Brain microvascular endothelial cell (primary cell): Measurements from ENCODE around the gene RPL5.

ENCODE experiments used
- DNase-seq: peaks from one replicate; pipeline ENCODE4 v3.0.0-alpha.2; 2020
- H3K27ac ChIP-seq: fragments of 250-450 bp; sonication (Bioruptor Pico); 2 replicates; pipeline ENCODE4 v1.5.1; 2020; ENCODE audit warnings: mild to moderate bottlenecking, moderate library complexity
- H3K27me3 ChIP-seq: fragments of 250-450 bp; sonication (Bioruptor Pico); replicated peaks from 2 replicates; pipeline ENCODE4 v1.5.1; 2020; ENCODE audit warnings: mild to moderate bottlenecking
- H3K36me3 ChIP-seq: fragments of 250-450 bp; sonication (Bioruptor Pico); replicated peaks from 2 replicates; pipeline ENCODE4 v1.5.1; 2020; ENCODE audit warnings: mild to moderate bottlenecking
- H3K4me3 ChIP-seq: 2 replicates; pipeline ENCODE4 v1.5.1; 2011; ENCODE audit warnings: low read depth, mild to moderate bottlenecking, control low read depth, low read length, moderate library complexity
- CTCF ChIP-seq: IDR thresholded peaks from 2 replicates; pipeline ENCODE4 v1.5.1; 2011; ENCODE audit warnings: low read depth, mild to moderate bottlenecking, moderate library complexity, low read length, control low read depth, inconsistent platforms; ENCODE audit errors: missing control alignments
- in situ Hi-C: cut with HindIII; loops from 2 replicates; pipeline ENCODE4 v1.10.0; 2017; ENCODE audit warnings: low sequenced_read_pairs, low pct_ligation_motif_present

The RPL5 gene

DNA sequence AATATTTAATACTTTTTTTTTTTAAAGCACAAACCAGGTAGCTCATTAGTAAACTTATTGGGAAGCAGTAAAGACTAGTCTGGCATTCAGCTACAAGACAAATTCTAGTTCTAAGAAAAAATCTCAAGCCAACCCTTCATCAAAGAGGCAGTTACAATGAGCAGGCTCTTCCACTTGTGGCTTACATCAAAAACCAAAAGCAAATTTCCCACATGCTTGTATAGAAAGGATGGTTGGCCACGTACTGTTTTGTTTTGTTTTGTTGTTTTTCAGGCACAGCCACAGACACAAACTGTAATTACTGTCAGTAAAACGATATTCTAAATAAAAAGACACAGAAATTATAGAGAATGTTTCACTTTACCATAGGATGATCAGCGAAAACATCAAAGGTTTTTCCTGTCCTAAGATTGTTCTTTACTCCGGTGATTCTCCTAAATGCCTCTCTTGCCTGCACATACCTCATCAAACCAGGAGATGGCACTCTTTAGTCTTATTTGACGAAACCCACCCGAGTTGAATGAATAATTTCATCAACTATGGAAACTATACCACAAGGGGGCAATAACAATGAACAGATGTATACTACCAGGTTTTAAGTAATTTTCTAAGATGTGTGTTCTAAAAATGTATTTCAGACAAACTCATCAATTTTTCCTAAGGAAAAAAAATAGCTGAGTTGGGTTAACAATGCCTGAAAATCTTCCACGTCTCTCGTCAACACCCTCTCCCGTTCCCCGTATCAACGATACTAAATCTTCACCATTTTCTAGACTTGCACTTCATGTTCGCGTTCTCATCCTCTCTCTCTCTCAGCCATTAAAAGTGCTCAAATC is 26.9 kb downstream of the RPL5 start:
- peak; percentile 82 for TF ChIP-seq CTCF
- Histone ChIP-seq H3K4me3 (no peak overlapping the region), H3K27me3 (no peaks in the 10 kb centered on the region), H3K27ac (no peak overlapping the region), H3K36me3 (no peaks in the 10 kb centered on the region)
- in situ Hi-C loops = no loop called here
- DNase-seq = peak; percentile 79

DNA sequence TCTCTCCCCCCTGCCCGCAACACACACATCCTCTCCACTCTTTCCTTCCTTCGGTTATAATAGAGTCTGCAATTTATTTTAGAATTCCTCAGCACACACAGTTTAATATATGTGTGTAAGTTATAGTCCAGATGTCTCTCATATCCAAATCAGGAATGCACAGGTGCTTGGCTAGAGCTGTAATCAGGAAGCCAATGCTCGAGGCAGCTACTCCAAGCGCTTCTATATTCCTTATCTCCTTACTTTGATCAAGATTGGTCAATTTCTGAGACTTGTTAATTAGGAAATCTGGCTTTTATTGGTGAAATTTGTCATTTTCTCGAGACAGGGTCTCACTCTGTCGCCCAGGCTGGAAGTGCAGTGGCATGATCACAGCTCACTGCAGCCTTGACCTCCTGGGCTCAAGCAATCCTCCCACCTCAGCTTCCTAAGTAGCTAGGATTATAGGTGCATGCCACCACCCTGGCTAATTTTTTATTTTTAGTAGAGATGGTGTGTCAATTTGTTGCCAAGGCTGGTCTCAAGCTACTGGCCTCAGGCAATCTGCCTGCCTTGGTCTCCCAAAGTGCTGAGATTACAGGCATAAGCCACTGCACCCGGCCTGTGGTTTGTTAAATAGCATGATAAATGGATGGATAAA is 27.7 kb downstream of the RPL5 start:
- H3K36me3 ChIP-seq = no peaks in the 10 kb centered on the region
- in situ Hi-C loops = no loop called here
- TF ChIP-seq CTCF = no peak
- no peak overlapping the region for H3K27ac ChIP-seq
- H3K4me3 ChIP-seq = no peak overlapping the region
- no peaks in the 10 kb centered on the region for H3K27me3 ChIP-seq
- no peak for DNase-seq

- Histone ChIP-seq H3K36me3 (no peaks in the 10 kb centered on the region), H3K27me3 (no peaks in the 10 kb centered on the region), H3K4me3 (no peak overlapping the region), H3K27ac (no peak overlapping the region)
- no peak for DNase-seq
- in situ Hi-C loops = no loop called here
- TF ChIP-seq CTCF = no peak
Measured at GRCh38 chr1:92862605-92863004, 30.8 kb downstream of the RPL5 start.

DNA sequence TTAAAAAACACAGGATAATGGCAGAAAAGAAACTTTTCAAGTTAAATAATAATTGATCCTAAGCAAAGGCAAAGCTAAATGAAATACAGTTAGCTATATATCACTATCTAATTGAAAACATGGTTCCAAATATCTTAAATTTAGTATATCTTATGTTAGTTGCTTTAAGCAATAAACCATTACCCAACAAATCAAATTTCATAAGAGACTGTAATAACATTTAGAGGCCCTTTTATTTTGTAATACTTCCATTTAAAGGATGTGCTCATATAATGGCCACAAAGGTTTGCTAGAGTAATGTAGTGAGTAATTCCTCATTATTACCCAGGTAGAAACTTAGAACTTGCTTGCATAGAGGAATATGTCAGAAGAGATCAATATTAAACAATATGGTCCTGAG is 32.3 kb downstream of the RPL5 start:
- no peaks in the 10 kb centered on the region for H3K27me3 ChIP-seq

DNA sequence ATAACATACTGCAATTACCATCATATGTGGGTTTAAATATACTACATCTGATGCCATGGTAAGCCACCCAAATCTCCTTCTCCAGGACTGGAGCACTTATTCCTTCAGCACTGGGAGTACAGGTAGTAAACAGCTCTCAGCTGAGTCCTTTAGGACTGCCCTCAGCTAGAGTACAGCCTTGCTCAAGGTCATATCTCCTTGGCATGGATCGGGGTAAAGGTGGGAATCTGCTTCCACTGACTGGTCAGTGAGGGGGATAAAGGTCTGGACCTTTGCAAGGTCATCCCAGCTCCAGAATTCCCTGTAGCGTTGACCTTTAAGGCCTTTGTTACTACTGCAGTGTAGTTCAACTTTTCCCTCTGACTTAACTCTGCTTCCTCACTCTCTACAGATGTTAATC is 38.8 kb downstream of the RPL5 start:
- TF ChIP-seq CTCF = no peak
- H3K36me3 ChIP-seq = no peaks in the 10 kb centered on the region
- H3K4me3 ChIP-seq = no peak overlapping the region
- H3K27ac ChIP-seq = no peak overlapping the region
- in situ Hi-C loops = no loop called here
- no peak for DNase-seq
- no peaks in the 10 kb centered on the region for H3K27me3 ChIP-seq

More for the DNA sequence above, 32.3 kb downstream of the RPL5 start:
- Histone ChIP-seq H3K36me3 (no peaks in the 10 kb centered on the region), H3K4me3 (no peak overlapping the region), H3K27ac (no peak overlapping the region)
- TF ChIP-seq CTCF = no peak
- in situ Hi-C loops = no loop called here
- no peak for DNase-seq
